Epithelial cell of proximal tubule (primary cell): ENCODE measurements around the gene PDZD4. TPM values are rescaled to one million over a fixed set of nuclear protein-coding genes. Genes with fewer than 3 reads are reported as not detected.

ENCODE experiments used
- DNase-seq: peaks from one replicate; pipeline ENCODE4 v3.0.0-alpha.2; 2011; ENCODE audit warnings: low read depth
- H3K4me3 ChIP-seq: 2 replicates; pipeline ENCODE4 v1.5.1; 2011; ENCODE audit warnings: low read depth, mild to moderate bottlenecking, low read length
- total RNA-seq: library from RNA; depleted of rRNA; stranded (reverse); fragments of >200 nt; gene quantifications from 2 replicates; pipeline ENCODE4 v1.2.3, GENCODE V29; 2015
- TF ChIP-seq, protein P1 (sequence below): conservative IDR thresholded peaks from 2 replicates; pipeline ENCODE4 v1.5.1; 2012; ENCODE audit warnings: low read depth, mild to moderate bottlenecking, low read length

The PDZD4 gene
- total RNA-seq, 1 donor from 2014 or later, result 0.17 TPM

DNA sequence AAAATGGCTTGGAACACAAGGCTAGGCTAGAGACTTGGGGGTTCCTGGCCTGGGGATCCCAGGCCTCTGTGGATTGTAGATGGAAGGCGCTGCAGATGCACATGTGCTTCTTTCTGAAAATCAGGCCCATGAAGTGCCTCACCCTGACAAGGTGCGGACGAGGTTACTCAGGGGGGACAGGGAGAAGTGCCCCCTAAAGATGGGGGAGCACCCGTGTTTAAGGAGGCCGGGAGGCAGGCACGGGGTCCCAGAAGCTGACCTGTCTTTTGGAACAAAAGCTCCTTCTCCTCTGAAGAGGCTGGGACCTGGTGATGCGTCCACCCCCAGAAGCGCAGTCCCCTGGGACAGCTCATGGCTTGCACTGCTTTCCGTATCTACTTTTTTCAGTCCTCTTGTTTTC is 2.4 kb downstream of the PDZD4 start:
- TF ChIP-seq, protein P1, sequence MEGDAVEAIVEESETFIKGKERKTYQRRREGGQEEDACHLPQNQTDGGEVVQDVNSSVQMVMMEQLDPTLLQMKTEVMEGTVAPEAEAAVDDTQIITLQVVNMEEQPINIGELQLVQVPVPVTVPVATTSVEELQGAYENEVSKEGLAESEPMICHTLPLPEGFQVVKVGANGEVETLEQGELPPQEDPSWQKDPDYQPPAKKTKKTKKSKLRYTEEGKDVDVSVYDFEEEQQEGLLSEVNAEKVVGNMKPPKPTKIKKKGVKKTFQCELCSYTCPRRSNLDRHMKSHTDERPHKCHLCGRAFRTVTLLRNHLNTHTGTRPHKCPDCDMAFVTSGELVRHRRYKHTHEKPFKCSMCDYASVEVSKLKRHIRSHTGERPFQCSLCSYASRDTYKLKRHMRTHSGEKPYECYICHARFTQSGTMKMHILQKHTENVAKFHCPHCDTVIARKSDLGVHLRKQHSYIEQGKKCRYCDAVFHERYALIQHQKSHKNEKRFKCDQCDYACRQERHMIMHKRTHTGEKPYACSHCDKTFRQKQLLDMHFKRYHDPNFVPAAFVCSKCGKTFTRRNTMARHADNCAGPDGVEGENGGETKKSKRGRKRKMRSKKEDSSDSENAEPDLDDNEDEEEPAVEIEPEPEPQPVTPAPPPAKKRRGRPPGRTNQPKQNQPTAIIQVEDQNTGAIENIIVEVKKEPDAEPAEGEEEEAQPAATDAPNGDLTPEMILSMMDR, result no peak
- H3K4me3 ChIP-seq, result no peak overlapping the region
- DNase-seq, result no peak

DNA sequence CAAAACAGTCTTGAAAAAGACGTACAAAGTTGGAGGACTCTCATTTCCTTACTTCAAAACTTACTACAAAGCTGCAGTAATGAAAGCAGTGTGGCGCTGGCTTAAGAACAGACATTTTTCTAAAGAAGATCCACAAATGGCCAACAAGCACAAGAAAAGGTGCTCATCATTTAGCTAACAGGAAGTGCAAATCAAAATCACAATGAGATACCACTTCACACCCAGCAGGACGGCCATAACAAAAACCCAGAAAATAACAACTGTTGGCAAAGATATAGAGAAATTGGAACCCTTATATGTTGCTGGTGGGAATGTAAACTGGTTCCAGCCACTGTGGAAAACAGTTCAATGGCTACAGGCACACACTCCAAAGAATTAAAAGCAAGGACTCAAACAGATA is 3.3 kb downstream of the PDZD4 start:
- no peak for DNase-seq
- H3K4me3 ChIP-seq, result no peak overlapping the region
- TF ChIP-seq, protein P1, result no peak

DNA sequence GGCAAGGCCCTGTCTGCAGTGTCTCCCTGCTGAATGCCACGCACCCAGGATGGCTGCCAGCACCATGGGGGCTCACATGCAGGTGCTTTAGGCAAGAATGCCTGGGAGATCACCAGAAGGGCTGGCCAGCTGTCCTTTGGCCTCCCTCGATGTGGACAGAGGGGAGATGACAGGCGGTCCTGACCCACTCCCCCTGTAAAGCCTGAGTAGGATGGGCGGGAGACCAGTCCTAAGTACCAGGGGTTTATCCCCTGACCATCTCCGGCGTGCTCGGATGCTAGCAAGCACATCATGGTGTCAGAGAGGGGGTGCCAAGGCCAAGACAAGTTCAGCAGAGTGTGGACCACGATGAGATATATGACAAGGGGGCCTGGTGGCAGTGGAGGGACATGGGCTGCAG is 5.3 kb downstream of the PDZD4 start:
- no peak for DNase-seq
- H3K4me3 ChIP-seq, result no peak overlapping the region
- TF ChIP-seq, protein P1, result no peak

DNA sequence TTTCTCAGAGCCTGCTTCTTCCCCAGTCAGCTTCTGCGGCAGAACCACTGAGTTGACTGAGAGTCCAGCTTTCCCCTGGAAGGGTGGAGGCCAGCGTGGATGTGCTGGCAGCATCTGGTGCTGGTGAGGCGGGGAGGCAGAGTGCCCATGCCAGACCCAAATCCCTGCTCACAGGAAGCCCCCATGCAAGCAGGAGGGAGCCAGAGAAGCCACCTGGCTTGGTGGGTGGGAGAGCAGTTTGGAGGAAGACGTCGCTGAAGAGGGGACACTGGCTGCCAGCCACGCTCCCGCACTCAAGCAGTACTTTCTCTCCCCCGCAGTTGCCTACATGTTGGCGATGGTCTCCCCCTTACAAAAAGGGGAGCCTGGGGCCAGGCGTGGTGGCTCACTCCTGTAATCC is 6.0 kb downstream of the PDZD4 start:
- no peak for DNase-seq
- TF ChIP-seq, protein P1, result no peak

DNA sequence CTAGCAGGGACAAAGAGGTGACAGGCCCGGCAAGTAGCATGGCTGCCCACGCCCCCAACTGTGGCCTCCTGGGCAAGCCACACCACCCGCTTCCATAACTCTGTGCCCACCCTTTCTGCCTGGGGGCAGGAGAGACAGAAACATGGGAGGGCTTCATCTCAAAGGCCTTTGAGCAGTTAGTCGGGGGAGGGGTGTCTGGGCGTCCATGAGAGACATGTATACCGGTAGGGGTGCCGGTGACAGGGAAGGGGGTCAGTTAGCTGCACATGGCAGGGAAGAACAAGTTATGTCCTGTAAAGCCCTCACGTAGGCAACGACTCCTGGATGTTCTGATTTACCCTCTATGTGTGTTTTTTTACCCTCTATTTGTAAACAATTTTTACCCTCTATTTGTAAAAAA is 9.3 kb downstream of the PDZD4 start:
- TF ChIP-seq, protein P1, result no peak
- DNase-seq, result no peak
- no peak overlapping the region for H3K4me3 ChIP-seq

More for the DNA sequence above, 6.0 kb downstream of the PDZD4 start:
- H3K4me3 ChIP-seq, result no peak overlapping the region

DNA sequence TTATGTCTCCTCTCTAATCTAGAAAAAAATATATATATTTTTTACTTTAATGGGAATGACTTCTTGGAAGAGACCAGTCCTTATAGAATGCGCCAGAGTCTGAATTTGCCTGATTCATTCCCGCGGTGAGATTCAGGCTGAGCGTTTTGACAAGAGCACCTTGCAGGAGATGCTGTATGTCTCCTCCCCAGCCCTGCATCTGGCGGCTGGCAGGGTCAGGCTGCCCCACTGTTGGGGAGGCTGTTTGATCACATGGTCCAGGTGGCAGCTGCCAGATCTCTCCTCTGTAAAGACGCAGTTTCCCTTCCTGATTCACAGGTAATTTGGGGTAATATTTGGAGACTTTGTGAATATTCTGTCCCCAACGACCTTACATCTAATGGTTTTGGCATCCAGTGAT is 9.7 kb downstream of the PDZD4 start:
- no peak for DNase-seq
- TF ChIP-seq, protein P1, result no peak
- no peak overlapping the region for H3K4me3 ChIP-seq

DNA sequence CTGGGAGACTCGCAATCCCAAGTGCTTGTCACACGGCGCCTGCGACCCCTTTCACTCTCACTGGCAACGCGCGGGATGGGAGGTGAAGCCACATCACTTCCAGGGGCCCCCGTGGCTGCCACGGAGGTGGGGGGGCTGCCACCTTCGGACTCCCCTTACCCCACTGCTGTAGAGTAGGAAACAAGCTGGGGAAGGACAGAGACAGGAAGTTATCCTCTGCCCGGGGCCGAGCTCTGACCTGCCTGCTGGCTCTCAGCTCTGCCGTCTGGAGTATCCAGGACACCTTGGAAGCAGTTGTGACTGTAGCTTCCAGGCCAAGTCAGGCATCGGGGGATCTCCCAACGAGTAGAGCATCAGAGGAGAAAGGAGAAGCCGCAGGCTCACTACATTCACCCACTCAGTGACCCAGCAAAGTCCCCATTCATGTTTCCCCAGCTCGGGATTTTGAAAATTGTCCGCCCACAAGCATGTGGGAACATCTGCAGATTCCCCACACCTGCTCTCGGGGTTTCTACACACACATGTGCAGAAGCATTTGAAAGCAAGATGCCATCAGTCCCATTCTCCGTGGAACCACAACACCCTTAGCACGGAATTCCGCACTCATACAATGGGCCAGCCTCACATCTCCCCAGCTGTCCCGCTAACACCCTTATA is 10.8 kb downstream of the PDZD4 start:
- no peak for DNase-seq
- no peak overlapping the region for H3K4me3 ChIP-seq
- TF ChIP-seq, protein P1, result no peak
